HEK293T (cell line): Measurements from ENCODE around the gene CAMK2B.

ENCODE experiments used
- ARNT ChIP-seq: fragments of 450-650 bp; IDR thresholded peaks from 2 replicates; pipeline ENCODE4 v1.6.1; 2017; ENCODE audit warnings: mild to moderate bottlenecking
- BHLHE40 ChIP-seq: fragments of 450-650 bp; IDR thresholded peaks from 2 replicates; pipeline ENCODE4 v1.6.1; 2016; ENCODE audit warnings: mild to moderate bottlenecking, moderate library complexity, borderline replicate concordance
- CTBP1 ChIP-seq: fragments of 450-650 bp; IDR thresholded peaks from 2 replicates; pipeline ENCODE4 v1.6.1; 2016; ENCODE audit warnings: borderline replicate concordance
- HDGF ChIP-seq: fragments of 450-650 bp; IDR thresholded peaks from 2 replicates; pipeline ENCODE4 v1.6.1; 2017; ENCODE audit warnings: antibody characterized with exemption, borderline replicate concordance
- LEF1 ChIP-seq: fragments of 450-650 bp; IDR thresholded peaks from 2 replicates; pipeline ENCODE4 v1.6.1; 2017; ENCODE audit warnings: mild to moderate bottlenecking, borderline replicate concordance
- PKNOX1 ChIP-seq: fragments of 450-650 bp; IDR thresholded peaks from 2 replicates; pipeline ENCODE4 v1.6.1; 2016
- SP1 ChIP-seq: fragments of 450-650 bp; IDR thresholded peaks from 2 replicates; pipeline ENCODE4 v1.6.1; 2017
- SUZ12 ChIP-seq: fragments of 450-650 bp; IDR thresholded peaks from 2 replicates; pipeline ENCODE4 v1.6.1; 2016; ENCODE audit warnings: mild to moderate bottlenecking
- TARDBP ChIP-seq: fragments of 450-650 bp; IDR thresholded peaks from 2 replicates; pipeline ENCODE4 v1.6.1; 2016

DNA sequence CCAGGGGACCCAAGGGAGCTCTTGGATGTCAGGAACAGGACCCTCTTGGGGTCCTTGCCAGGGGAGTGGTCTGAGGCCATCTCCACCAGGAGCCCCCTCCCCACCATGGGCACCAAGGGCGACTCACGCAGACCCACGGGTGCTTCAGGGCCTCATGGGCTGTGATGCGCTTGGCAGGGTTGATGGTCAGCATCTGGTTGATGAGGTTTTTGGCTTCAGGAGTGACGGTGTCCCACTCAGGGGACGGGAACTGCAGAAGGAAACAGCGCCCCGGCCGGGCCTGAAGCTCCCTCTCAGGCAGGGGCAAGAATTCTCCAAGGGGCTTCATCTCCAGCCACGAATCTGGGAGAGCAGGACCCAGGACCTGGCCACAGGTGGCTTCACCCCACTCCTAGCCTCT, 83.3 kb downstream of the CAMK2B start:
- TF ChIP-seq SUZ12 = no peak
- no peak for TF ChIP-seq CTBP1
- TF ChIP-seq PKNOX1 = no peak
- TF ChIP-seq HDGF = no peak
- no peak for TF ChIP-seq BHLHE40
- TF ChIP-seq TARDBP = no peak
- no peak for TF ChIP-seq SP1
- no peak for TF ChIP-seq LEF1
- no peak for TF ChIP-seq ARNT
